Erythroblast (primary cell): ENCODE data around the gene WDR76.

ENCODE experiments used
- GATA1 ChIP-seq: IDR thresholded peaks from 2 replicates; pipeline ENCODE4 v1.6.1; 2011; ENCODE audit warnings: low read depth, mild to moderate bottlenecking, control low read depth, low read length, moderate library complexity
- POLR2A ChIP-seq: IDR thresholded peaks from 2 replicates; pipeline ENCODE4 v1.6.1; 2011; ENCODE audit warnings: mild to moderate bottlenecking, low read length

GRCh38 chr15:43895586-43895985, 68.8 kb downstream of the WDR76 start:
- TF ChIP-seq POLR2A, result no peak
- no peak for TF ChIP-seq GATA1
